A673 (cell line): ENCODE data around the gene TTR. TPM values are rescaled to one million over a fixed set of nuclear protein-coding genes. Genes with fewer than 3 reads are reported as not detected.
A peak's percentile ranks its signal among the peaks of the same experiment; 100 is the strongest.

ENCODE experiments used
- Bru-seq: library from RNA; stranded (reverse); fragments of 400-500 nt; gene quantifications from one replicate; lab custom pipeline; 2021; lab: Mats Ljungman, UMichigan
- BruChase-seq, 2 experiments: library from RNA; stranded (reverse); fragments of 400-500 nt; gene quantifications; one replicate each; lab custom pipeline; 2021; lab: Mats Ljungman, UMichigan
- BruUV-seq: library from RNA; stranded (reverse); fragments of 400-500 nt; replicated peaks from 2 replicates; lab custom pipeline; 2021; lab: Mats Ljungman, UMichigan
- CTCF ChIA-PET: fragments of 300-600 bp; sonication (Branson Sonifier 250); formaldehyde crosslinking; loops from one replicate; lab custom pipeline; 2022; ENCODE audit warnings: antibody characterized with exemption; lab: Charles Lee
- POLR2A ChIA-PET: fragments of 300-600 bp; sonication (Branson Sonifier 250); formaldehyde crosslinking; loops from one replicate; lab custom pipeline; 2022; ENCODE audit warnings: antibody characterized with exemption; ENCODE audit not compliant: low non-redundant PET; lab: Charles Lee
- DNase-seq: peaks from one replicate; pipeline ENCODE4 v3.0.0-alpha.2; 2015; ENCODE audit warnings: low spot score
- H3K27ac ChIP-seq: fragments of 200-600 bp; sonication (generic); 2 replicates; pipeline ENCODE4 v1.5.1; 2016; ENCODE audit warnings: mixed run types, low read depth, mild to moderate bottlenecking, mixed read lengths, antibody characterized with exemption, low read length; ENCODE audit not compliant: poor library complexity, severe bottlenecking
- H3K27me3 ChIP-seq: fragments of 200-600 bp; sonication (generic); replicated peaks from 2 replicates; pipeline ENCODE4 v1.6.1; 2017; ENCODE audit warnings: mixed run types, low read depth, mild to moderate bottlenecking, mixed read lengths, antibody characterized with exemption, low read length; ENCODE audit not compliant: insufficient read depth, poor library complexity
- H3K36me3 ChIP-seq: fragments of 200-600 bp; sonication (generic); 2 replicates; pipeline ENCODE4 v1.6.1; 2016; ENCODE audit warnings: mixed run types, mild to moderate bottlenecking, mixed read lengths, antibody characterized with exemption, low read length; ENCODE audit not compliant: insufficient read depth, poor library complexity, severe bottlenecking
- H3K4me1 ChIP-seq: fragments of 200-600 bp; sonication (generic); 2 replicates; pipeline ENCODE4 v1.6.1; 2017; ENCODE audit warnings: mixed run types, mild to moderate bottlenecking, mixed read lengths, antibody characterized with exemption, low read length; ENCODE audit not compliant: insufficient read depth, poor library complexity, severe bottlenecking
- H3K4me3 ChIP-seq: fragments of 200-600 bp; sonication (generic); 2 replicates; pipeline ENCODE4 v1.5.1; 2016; ENCODE audit warnings: low read depth, mixed run types, mild to moderate bottlenecking, mixed read lengths, low read length; ENCODE audit not compliant: poor library complexity, severe bottlenecking
- H3K9me3 ChIP-seq: fragments of 200-600 bp; sonication (generic); 2 replicates; pipeline ENCODE4 v1.6.1; 2016; ENCODE audit warnings: mixed run types, low read depth, mild to moderate bottlenecking, mixed read lengths, antibody characterized with exemption, low read length; ENCODE audit not compliant: poor library complexity, severe bottlenecking
- CTCF ChIP-seq: fragments of 300-800, 200-600 bp; sonication (generic); conservative IDR thresholded peaks from 2 replicates; pipeline ENCODE4 v1.5.1; 2017; ENCODE audit warnings: low read depth, mild to moderate bottlenecking, antibody characterized with exemption, low read length, moderate library complexity, mixed read lengths
- EZH2 ChIP-seq: fragments of 200-600 bp; sonication (generic); IDR thresholded peaks from 2 replicates; pipeline ENCODE4 v1.6.1; 2017; ENCODE audit warnings: borderline replicate concordance, low read depth, mild to moderate bottlenecking, mixed read lengths, antibody characterized with exemption, low read length; ENCODE audit not compliant: poor library complexity, severe bottlenecking
- intact Hi-C: fragments of 100-400 bp; cut with micrococcal nuclease; formaldehyde crosslinking; loops from one replicate; pipeline ENCODE4 v1.10.0; 2022; ENCODE audit not compliant: unreplicated experiment
- long read RNA-seq: library from polyadenylated mRNA; stranded (forward); transcript quantifications from one replicate; pipeline ENCODE4 v2.0.0, GENCODE V29; 2022
- total RNA-seq: library from RNA; stranded (reverse); gene quantifications from 2 replicates; pipeline ENCODE4 v1.2.3, GENCODE V29; 2021

Gene TTR
- total RNA-seq, result not detected in 2 replicates
- Bru-seq, nascent RNA, result not detected
- not detected for BruChase-seq, experiment 1, labeled RNA remaining after a 2-hour chase
- BruChase-seq, experiment 2, labeled RNA remaining after a 6-hour chase, result not detected
- long read RNA-seq, result 0 reads

DNA sequence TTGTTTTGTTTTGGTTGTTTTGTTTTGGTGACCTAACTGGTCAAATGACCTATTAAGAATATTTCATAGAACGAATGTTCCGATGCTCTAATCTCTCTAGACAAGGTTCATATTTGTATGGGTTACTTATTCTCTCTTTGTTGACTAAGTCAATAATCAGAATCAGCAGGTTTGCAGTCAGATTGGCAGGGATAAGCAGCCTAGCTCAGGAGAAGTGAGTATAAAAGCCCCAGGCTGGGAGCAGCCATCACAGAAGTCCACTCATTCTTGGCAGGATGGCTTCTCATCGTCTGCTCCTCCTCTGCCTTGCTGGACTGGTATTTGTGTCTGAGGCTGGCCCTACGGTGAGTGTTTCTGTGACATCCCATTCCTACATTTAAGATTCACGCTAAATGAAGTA lies at the start of gene TTR:
Gene TTR (plus strand): TSS at position 250 of the 400 bp plus-strand sequence. CDS start 26 bp downstream, at position 276.
- POLR2A ChIA-PET, result no interaction called here

DNA sequence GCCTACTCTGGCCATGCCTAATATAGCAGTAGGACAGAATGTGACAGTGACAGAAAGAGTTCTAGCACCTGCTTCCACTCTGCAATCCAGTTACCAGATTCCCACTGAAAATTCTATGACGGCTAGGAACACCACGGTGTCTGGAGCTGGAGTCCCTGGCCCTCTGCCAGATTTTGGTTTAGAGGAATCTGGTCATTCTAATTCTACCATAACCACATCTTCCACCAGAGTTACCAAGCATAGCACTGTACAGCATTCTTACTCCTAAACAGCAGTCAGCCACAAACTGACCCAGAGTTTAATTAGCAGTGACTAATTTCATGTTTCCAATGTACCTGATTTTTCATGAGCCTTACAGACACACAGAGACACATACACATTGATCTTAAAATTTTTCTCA lies 45.2 kb upstream of the TTR start:
- intact Hi-C loops, result no loop called here
- no TSS peak for BruUV-seq
- CTCF ChIA-PET, result no interaction called here

More for the DNA sequence above, at the start of gene TTR:
- DNase-seq, result no peak
- Histone ChIP-seq H3K4me3 (no peak within 1 kb of the TSS), H3K27me3 (no peaks in the 10 kb centered on the region), H3K36me3 (no peaks in the 10 kb centered on the region), H3K27ac (no peak within 1 kb of the TSS), H3K9me3 (no peaks in the 10 kb centered on the region), H3K4me1 (no peaks in the 10 kb centered on the region)
- CTCF ChIA-PET, result no interaction called here
- BruUV-seq, result no TSS peak
- intact Hi-C loops, result no loop called here
- TF ChIP-seq EZH2 (no peak), CTCF (no peak)

GRCh38 chr18:31548853-31549252 lies 42.8 kb upstream of the TTR start:
- Histone ChIP-seq H3K27ac (no peak overlapping the region), H3K9me3 (no peaks in the 10 kb centered on the region), H3K27me3 (peaks cover 3% of the 10 kb centered on the region), H3K4me1 (no peaks in the 10 kb centered on the region), H3K4me3 (no peak overlapping the region), H3K36me3 (no peaks in the 10 kb centered on the region)
- CTCF ChIA-PET, result no interaction called here
- intact Hi-C loops, result no loop called here
- no TSS peak for BruUV-seq
- TF ChIP-seq CTCF, result no peak
- TF ChIP-seq EZH2, result no peak
- DNase-seq, result no peak
- POLR2A ChIA-PET, result no interaction called here

More for the DNA sequence above, 45.2 kb upstream of the TTR start:
- H3K27ac ChIP-seq, result no peak overlapping the region
- no peaks in the 10 kb centered on the region for H3K9me3 ChIP-seq
- no peaks in the 10 kb centered on the region for H3K4me1 ChIP-seq
- DNase-seq, result peak; percentile 7
- no peak overlapping the region for H3K4me3 ChIP-seq
- no peaks in the 10 kb centered on the region for H3K36me3 ChIP-seq
- POLR2A ChIA-PET, result interaction anchor here (0.6 kb wide), 1 partner anchor 16 kb away, joined by 4 read pairs; no protein-coding TSS in a partner anchor
- H3K27me3 ChIP-seq, result peaks cover 3% of the 10 kb centered on the region
- TF ChIP-seq CTCF (no peak), EZH2 (no peak)
